Hematopoietic multipotent progenitor cell treated with erythropoietin and hydrocortisone succinate and interleukin-3 and kit ligand, for 6 days (in vitro differentiated cells): ENCODE data around the gene SCML1.
"Not testable (repeated sequence)": the region's sequence is repeated elsewhere in the genome, so short reads cannot be mapped to it uniquely, and the experiment has no call there.

Experiments used
- DNase-seq: peaks from one replicate; pipeline ENCODE4 v3.0.0-alpha.2; 2015

Gene SCML1

DNA sequence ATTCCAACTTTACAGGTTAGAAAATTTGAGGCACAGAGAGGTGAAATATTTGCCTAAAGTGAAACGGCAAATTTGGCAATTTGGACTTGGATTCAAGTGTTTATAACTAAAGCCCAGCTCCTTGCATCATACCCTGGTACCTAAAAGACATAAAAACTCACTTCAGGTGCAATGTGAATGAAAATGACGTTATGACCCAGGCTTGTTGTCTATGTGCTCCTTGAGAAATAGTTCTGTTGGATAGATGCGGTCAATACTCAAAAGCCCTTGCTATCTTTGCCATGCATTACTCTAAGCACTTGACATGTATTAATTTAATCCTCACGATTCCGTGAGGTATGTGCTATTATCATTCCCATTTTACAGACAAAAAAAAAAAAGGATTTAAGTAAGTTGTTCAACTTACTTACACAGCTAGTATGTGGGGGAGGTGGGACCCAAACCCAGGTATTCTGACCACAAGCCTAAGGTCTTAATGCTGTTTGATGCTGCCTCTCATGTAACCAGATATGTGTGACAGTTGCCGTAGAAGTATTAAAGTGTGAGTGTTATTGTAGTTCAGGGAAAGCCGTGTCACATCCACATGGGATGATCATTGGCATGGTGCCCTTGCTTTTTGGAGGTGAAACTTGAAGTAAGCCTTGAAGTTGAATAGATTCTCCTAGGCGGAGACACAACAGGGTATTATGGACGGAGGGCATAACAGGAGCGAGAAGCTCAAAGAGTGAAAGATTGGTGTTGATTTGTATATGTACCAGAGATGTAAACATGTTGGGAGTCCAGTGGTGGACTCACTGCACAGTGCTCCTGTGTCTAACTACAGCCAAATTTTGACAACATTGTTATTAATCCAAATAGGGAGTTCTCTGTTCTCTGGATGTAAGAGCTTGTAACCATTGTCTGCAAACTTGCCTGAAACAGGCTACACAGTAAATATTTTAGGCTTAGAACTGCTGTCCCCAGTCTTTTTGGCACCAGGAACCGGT is 3.1 kb downstream of the SCML1 start:
- no peak for DNase-seq

DNA sequence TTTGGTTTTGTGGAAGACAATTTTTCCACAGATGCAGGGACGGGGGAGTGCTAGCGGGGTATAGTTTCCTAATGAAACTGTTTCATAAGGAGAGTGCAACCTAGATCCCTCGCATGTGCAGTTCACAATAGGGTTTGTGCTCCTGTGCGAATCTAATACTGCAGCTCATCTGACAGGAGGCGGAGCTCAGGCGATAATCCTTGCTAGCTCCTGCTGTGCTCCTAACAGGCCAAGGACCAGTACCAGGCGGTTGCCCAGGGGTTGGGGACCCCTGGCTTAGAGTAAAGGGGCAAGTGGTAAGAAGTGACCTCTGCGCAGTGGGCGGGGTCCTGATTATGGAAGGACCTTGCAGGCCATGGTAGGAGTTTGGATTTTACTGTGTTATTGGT is 3.8 kb downstream of the SCML1 start:
- no peak for DNase-seq

DNA sequence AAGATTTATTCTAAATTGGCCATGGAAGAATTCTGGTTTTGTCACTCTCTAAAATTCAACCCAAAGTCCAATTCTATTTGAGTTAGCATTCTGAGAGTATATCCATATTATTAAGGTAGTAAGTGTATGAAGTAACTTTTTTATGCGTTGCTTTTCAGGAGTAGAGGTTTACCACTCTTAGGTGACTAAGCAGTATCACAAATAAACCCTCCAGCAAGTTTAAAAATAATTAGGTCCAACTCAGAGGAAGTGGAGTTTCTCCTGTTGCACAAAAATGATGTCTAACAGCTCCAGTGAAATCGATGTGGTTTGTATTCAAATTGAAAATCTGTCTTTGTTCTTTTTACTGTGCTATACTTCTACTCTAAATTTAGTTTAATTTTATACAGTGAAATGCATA is 6.6 kb downstream of the SCML1 start:
- no peak for DNase-seq

DNA sequence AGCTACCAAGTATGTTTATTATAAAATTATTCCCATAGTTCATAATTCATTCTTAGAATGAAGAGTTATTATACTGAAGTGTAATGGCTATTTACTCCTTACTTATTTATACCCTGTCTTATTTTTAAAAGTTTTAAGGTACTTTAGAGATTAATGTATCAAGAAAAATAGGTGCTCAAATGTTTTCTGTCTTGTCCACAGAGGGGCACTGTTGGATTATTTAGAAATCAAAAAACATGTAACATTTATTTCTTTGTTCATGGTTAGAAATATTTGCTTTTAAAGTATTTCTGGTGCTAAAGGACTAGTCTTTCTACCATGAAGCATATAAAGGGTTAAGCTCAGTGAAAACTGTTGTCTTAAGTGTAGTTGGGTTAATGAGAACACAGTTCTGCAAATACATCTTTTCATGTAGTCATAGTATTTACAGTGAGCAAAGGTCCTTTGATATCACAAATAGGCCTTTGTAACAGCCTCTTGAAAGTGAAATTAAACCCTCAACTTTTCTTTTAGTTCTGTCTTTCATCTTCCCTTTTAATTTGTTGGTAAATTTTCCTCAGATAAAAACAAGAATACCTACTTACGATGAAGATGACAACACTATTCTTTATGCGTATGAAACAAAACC is 7.7 kb downstream of the SCML1 start:
- peak; percentile 14 for DNase-seq

DNA sequence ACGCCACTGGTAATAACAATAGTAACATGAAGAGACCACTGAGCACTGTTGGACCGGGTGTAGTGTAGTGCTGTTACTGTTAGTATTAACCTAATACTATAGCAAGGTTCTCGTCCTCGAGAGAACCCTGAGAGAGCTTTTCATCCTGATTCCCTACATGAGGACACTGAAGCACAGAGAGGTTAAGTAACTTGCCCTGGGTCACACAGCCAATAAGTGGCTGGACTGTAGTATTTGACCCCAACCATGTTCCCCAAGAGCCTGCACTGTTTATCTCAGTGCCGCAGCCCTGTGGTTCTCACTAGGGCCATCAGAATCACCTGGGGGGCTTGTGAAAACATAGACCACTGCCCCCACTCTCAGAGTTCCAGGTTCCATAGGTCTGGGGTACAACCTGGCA is 10.4 kb downstream of the SCML1 start:
- DNase-seq = no peak

DNA sequence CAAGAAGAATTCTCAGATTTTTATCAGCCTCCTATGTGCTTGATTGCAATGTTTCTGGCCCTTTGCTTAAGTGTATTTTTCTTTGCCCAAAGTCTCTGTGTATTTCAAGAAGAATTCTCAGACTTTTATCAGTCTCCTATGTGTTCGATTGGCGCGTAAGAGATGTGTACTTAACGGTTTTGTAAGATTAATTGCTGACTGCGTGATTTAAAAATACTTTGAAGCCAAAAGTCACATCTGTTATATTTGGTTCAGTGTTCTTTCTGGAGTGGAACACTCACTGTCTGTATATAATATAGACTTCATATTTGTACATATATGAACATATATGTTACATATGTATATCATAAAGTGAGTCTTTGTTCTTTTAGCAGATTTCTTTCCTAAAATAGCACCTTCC is 11.4 kb downstream of the SCML1 start:
- no peak for DNase-seq

DNA sequence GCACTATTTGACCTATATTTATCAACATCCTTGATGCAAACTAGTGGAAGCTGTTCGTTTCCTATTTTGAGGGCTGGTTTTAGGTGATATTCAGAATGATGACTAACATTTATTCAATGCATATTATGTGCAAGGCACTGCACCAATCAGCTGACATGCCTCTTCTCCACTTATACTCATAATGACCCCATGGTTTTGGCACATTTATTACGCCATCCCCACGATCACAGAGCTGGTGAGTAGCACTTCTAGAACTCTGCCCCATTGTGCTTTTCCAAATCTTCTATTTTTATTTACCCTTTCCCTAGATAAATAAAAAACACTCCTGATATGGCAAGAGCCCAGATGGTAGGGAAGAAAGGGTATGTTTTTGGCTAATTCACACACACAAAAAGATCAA is 13.1 kb downstream of the SCML1 start:
- DNase-seq = no peak

DNA sequence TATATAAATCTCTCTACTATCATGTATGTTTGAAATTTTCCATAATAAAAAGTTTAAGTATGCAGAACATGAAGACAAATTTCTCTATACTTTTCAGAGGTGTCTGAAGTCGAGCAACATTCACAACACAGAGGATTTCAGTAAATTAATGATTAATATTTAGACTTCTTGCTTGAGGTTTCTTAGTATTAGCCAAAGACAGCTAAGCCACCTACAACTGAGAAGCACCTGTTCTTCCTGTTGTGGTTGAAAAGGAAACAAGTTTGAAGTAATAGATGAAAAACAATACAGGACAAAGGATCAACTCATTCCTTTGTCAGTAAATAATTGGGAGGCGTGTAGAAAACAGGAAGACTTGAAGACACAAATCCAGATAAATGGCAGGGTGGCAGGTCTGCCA is 21.1 kb downstream of the SCML1 start:
- DNase-seq = no peak

DNA sequence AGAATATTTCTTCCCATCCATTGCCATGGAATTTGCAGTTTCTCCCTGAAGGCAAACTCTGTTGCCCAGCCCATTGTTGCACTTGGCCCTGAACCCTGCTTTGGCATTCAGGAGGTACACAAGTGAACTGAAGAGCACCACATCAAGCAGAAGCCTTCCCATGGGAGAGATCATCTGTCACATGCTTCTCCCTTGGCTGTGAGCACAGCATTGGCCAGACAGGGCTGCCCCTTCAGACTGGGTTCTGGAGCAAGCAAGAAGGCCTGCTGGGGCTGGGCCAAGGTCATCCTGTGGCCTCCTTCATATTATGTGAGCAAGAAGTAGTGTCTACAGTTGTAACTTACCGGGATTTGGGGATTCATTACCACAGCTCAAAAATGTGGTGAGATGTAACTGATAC is 22.7 kb downstream of the SCML1 start:
- no peak for DNase-seq

DNA sequence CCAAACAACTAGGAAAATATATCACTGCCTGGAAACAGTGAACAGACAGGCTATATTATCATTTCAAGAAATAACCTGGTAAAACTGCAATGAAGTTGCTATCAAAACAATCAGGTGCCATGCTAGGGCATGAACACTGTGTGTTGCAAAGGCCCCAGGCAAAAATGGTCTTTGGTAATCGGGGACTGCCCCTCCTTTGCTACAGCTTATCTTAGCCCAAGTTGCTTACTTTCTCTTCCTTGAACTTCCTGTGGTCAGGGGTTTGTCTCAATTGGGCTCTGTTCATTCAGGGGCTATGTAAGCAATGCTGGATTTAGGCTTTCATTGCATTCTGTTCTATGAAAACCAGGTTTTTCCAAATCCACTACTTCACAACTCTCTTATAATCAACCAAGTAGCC is 30.4 kb downstream of the SCML1 start:
- peak; percentile 37 for DNase-seq

DNA sequence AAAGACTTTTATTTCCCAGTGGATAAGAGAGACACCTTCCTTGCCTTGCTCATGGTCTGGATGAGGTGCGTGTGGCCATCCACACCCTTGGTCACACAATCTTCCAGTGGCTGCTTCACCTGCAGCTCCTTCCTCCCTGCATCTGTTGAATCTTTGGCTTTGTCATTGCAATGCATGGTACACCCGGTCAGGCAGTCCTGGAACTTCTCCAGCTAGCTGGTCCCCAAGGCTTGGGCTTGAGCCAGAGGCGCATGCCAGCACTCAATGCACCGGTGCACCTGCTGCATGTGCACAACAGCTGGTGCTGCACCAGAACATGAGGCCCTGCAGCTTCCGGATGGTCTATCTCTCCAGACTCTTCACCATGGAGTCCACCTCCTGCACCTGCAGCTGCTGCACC is 31.7 kb downstream of the SCML1 start:
- DNase-seq = no peak

DNA sequence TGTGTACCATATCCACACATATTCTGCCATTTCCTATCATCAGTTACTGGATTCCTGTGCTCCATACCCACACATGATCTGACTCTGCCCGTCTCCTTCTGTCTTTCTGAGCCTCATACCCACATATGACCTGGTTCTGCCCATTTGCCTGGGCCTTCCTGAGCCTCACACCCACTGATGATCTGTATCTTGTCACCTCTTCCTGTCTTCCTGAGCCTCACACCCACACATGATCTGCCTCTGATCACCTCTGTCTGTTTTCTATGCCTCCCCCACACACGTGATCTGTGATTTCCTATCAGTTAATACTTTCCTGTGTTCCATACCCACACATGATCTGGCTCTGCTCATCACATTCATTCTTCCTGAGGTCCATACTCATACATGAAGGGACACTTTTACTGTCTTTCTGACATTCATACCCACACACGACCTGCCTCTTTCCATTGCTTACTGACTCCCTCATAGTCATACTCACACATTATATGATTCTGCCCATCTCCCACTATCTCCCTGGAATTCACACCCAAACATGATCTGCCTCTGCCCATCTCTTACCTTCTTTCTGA is 32.5 kb downstream of the SCML1 start:
- DNase-seq = no peak

DNA sequence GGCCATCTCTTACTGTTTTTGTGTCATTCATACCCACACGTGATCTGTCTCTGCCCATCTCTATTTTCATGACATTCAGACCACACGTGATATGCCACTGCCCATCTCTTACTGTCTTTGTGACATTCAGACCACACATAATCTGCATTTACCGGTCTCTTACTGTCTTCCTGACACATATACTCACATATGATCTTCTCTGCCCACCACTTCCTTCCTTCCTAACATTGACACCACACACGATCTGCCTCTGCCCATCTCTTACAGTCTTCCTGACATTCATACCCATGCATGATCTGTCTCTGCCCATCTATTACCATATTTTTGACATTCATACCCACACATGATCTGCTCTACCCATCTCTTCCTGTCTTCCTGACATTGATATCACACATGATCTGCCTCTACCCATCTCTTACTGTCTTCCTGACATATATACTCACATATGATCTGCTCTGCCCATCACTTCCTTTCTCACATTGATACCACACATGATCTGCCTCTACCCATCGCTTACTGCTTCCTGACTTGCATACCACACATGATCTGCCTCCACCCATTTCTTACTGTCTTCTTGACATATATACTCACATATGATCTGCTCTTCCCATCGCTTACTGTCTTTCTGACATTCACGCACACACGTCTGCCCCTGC is 36.1 kb downstream of the SCML1 start:
- DNase-seq = no peak

DNA sequence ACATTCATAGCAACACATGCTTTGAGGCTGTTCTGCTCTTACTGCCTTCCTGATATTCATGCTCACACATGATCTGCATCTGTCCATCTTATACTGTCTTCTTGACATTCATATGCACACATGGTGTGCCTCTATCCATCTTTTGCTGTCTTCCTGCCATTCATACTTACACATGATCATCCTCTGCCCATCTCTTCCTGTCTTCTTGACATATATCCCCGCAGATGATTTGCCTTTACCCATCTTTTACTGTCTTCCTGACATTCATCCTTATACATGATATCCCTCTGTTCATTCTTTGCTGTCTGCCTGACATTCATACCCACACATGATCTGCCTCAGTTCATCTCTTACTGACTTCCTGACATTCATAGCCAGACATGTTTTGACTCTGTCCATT is 36.8 kb downstream of the SCML1 start:
- no peak for DNase-seq

DNA sequence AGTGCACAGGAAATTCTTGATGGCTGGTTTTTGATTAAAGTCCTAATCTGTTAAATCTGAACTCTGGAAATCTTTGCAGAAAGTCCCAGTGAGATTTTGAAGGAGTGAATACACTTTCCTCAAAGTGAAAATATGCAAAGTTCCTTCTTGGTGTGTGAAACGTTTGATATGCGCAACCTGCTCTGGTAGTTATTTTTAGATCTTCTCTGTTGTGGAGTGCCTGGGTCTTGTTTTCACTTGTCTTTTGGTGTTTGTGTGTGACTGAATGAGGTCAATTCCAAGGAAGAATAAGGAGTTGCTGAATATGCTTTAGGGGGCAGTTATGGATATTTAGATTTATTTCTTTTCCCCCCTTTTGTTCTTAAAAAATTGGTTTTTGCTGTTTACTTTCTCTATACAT is 41.7 kb downstream of the SCML1 start:
- DNase-seq = no peak

DNA sequence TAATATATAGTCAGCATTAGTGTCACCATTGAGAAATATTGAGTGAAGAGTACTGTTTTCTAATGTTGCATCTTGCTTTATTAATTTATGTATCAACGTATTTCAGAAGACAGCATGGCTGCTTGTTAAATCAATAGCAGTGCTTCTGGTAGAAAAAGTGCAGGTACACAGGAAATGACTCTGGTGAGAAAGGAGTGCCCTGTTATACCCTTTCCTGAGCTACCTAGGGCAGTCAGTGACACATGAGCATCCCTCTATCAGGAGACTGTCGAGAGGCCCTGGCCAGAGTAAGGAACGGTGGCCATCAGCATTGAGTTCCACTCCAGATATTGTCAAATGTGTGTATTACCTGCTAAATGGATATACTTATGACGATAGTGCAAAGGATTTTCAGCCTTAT is 42.1 kb downstream of the SCML1 start:
- DNase-seq = no peak

DNA sequence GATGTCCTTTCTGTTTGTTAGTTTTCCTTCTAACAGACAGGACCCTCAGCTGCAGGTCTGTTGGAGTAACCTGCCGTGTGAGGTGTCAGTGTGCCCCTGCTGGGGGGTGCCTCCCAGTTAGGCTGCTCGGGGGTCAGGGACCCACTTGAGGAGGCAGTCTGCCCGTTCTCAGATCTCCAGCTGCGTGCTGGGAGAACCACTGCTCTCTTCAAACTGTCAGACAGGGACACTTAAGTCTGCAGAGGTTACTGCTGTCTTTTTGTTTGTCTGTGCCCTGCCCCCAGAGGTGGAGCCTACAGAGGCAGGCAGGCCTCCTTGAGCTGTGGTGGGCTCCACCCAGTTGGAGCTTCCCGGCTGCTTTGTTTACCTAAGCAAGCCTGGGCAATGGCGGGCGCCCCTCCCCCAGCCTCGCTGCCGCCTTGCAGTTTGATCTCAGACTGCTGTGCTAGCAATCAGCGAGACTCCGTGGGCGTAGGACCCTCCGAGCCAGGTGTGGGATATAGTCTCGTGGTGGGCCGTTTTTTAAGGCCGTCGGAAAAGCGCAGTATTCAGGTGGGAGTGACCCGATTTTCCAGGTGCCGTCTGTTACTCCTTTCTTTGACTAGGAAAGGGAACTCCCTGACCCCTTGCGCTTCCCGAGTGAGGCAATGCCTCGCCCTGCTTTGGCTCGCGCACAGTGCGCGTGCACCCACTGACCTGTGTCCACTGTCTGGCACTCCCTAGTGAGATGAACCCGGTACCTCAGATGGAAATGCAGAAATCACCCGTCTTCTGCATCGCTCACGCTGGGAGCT is 49.5 kb downstream of the SCML1 start:
- not testable (repeated sequence) for DNase-seq

DNA sequence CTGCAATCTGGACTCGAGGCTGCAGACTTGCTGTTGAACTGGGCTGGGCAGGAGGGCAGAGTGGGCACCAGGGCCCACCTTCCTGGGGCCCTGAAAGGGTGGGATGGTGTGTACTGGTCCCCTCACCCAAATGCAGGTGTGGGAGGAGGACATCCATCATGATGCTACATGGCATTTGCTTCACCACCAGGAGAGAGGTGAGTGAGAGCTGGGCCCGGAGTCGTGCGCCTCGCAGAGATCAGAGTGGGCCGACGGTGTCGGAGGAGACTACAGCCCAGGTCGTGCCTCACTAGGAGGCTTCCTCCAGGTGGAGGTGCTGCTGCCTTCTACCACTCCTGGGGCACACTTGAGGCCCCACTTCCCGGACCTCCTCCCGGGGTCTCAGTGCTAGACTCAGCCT is 50.3 kb downstream of the SCML1 start:
- no peak for DNase-seq

DNA sequence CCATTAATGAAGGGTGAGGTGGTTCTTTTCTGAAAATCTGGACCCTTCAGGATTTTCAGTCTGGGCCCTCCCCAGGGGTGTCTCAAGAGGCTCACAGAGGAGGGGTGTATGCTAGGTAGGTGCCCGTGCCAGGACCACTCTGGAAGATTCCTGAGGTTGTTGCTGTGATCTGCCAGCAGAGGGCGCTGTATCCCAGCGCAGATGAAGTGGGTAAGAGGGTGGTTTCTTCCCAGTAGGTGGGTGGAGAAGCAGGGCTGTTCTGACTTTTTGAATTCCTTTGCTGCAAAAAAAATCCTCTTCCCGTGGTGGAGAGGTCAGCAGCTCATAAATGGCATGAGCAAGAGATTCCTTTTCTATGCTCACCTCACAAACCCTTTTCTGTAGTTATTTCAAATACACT is 51.1 kb downstream of the SCML1 start:
- DNase-seq = peak; percentile 39

DNA sequence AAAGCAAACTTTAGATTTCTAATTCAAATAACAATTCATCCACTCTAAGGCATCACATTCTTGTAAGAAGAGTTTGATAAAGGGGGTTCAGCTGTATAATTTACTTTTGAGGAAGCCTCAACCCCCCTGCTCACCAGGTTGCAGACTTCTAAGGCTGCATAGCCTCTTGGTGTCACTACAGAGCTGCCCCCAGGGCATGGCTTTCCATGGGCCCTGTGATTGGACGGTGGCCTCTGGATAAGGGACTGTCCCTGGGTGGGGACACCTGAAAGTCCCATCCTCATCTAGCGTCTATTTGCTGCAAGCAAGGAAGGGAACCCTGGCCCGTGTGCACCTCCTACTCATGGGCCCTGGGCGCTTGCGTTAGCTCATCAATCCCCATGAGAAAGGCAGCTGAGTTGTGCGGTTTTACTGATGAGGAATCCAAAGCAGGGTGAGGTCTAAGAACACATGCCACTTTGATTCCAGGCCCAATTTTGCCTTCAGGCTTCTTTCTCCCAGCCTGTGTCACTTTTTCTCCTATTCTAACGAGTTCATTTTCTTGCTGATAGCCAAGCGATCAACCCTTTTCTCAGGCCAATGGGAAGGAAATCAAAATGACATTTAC is 51.8 kb downstream of the SCML1 start:
- no peak for DNase-seq

DNA sequence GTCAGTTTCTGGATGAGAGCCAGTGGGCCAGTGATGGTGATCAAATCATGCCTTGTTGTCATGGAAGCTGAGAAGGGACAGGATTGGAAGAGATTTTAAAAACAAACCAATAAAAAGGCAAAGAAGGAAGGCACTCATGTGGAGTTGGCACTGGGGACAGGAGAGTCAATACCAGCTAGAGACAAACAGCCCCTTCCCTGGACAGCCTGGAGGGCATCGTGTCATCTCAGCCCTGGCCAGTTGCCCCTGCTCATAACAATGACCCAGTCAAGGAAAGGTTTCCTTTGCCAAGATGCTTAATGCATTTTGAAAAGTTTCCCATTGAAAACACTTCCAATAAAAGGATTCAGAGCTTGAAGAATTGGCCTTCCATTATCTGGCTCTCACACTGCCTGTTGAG is 55.5 kb downstream of the SCML1 start:
- no peak for DNase-seq

DNA sequence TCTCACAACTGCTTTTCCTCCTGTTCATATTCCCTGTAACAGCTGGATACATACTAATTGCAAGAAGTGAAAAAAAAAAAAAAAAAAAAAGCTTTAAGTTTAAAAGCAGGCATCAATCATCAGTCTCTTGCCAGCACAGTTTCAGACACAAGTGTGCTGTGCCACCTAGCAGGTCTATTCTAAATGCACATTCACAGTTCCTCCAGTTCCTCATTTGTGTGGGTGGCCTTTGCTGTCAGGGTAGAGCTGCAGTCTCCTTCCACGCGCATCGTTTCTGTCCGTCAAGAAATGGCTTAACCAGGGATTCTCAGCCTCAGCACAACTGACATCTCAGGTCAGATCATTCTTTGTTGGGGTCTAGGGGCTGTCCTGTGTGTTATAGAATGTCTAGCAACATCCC is 61.6 kb downstream of the SCML1 start:
- DNase-seq = no peak
